IMR-90 (cell line): ENCODE measurements around the gene TTC28. TPM values are rescaled to one million over a fixed set of nuclear protein-coding genes. Genes with fewer than 3 reads are reported as not detected.
A peak's percentile ranks its signal among the peaks of the same experiment; 100 is the strongest.

ENCODE experiments used
- ATAC-seq: fragments of 200-7000 bp; cut with Tn5 transposase; 2 replicates; pipeline ENCODE4 v1.9.1; 2020; ENCODE audit warnings: low read depth, mild to moderate bottlenecking, moderate library complexity
- BruUV-seq: library from RNA; stranded (reverse); fragments of 400-500 nt; replicated peaks from 2 replicates; lab custom pipeline; 2021; lab: Mats Ljungman, UMichigan
- CTCF ChIA-PET: fragments of 300-600 bp; formaldehyde crosslinking; extraction: SDS; loops from one replicate; lab custom pipeline; 2021; ENCODE audit warnings: antibody characterized with exemption; lab: Yijun Ruan, JAX
- POLR2A ChIA-PET: fragments of 300-600 bp; sonication (Branson Sonifier 250); formaldehyde crosslinking; loops from one replicate; lab custom pipeline; 2022; ENCODE audit warnings: antibody characterized with exemption; ENCODE audit not compliant: unreplicated experiment; lab: Charles Lee
- DNase-seq: peaks from one replicate; pipeline ENCODE4 v3.0.0; 2013
- H2AFZ ChIP-seq: replicated peaks from 2 replicates; pipeline ENCODE3; 2013; ENCODE audit warnings: low read length, mild to moderate bottlenecking; ENCODE audit not compliant: poor library complexity
- H2AK5ac ChIP-seq: 2 replicates; pipeline ENCODE4 v1.6.1; 2013; ENCODE audit warnings: low read depth, low read length, inconsistent platforms
- H2AK9ac ChIP-seq: replicated peaks from 2 replicates; pipeline ENCODE3; 2013; ENCODE audit warnings: mild to moderate bottlenecking, low read depth, low read length, moderate library complexity; ENCODE audit not compliant: poor library complexity
- H2BK120ac ChIP-seq: 2 replicates; pipeline ENCODE4 v1.6.1; 2013; ENCODE audit warnings: low read depth, low read length, inconsistent platforms
- H2BK15ac ChIP-seq: 3 replicates; pipeline ENCODE4 v1.6.1; 2013; ENCODE audit warnings: low read depth, low read length, inconsistent platforms
- H2BK20ac ChIP-seq: 2 replicates; pipeline ENCODE4 v1.6.1; 2013; ENCODE audit warnings: low read depth, mild to moderate bottlenecking, inconsistent platforms, low read length, moderate library complexity
- H2BK5ac ChIP-seq: 2 replicates; pipeline ENCODE4 v1.6.1; 2013; ENCODE audit warnings: mild to moderate bottlenecking, low read depth, low read length, inconsistent platforms; ENCODE audit not compliant: poor library complexity, severe bottlenecking
- H3K14ac ChIP-seq: replicated peaks from 2 replicates; pipeline ENCODE4 v1.6.1; 2013; ENCODE audit warnings: low read depth, low read length, inconsistent platforms
- H3K18ac ChIP-seq: 2 replicates; pipeline ENCODE4 v1.6.1; 2013; ENCODE audit warnings: low read depth, low read length, control low read depth
- H3K23ac ChIP-seq: 2 replicates; pipeline ENCODE4 v1.6.1; 2013; ENCODE audit warnings: low read depth, low read length, inconsistent platforms
- H3K27ac ChIP-seq: 2 replicates; pipeline ENCODE4 v1.5.1; 2013; ENCODE audit warnings: mild to moderate bottlenecking, control low read depth, low read length; ENCODE audit not compliant: insufficient read depth
- H3K27me3 ChIP-seq: 2 replicates; pipeline ENCODE4 v1.6.1; 2013; ENCODE audit warnings: low read length; ENCODE audit not compliant: control insufficient read depth, insufficient read depth
- H3K36me3 ChIP-seq: 2 replicates; pipeline ENCODE4 v1.6.1; 2013; ENCODE audit warnings: low read length, mixed read lengths; ENCODE audit not compliant: control insufficient read depth, insufficient read depth
- H3K4ac ChIP-seq: 2 replicates; pipeline ENCODE4 v1.6.1; 2013; ENCODE audit warnings: low read depth, low read length, inconsistent platforms
- H3K4me1 ChIP-seq: 2 replicates; pipeline ENCODE4 v1.6.1; 2013; ENCODE audit warnings: low read length, mixed read lengths; ENCODE audit not compliant: control insufficient read depth, insufficient read depth
- H3K4me2 ChIP-seq: 2 replicates; pipeline ENCODE4 v1.6.1; 2013; ENCODE audit warnings: low read depth, mild to moderate bottlenecking, control low read depth, low read length, moderate library complexity
- H3K4me3 ChIP-seq: 2 replicates; pipeline ENCODE4 v1.5.1; 2013; ENCODE audit warnings: low read depth, mild to moderate bottlenecking, control low read depth, low read length, moderate library complexity; ENCODE audit not compliant: insufficient read depth
- H3K56ac ChIP-seq: 2 replicates; pipeline ENCODE4 v1.6.1; 2013; ENCODE audit warnings: low read length, inconsistent platforms; ENCODE audit not compliant: insufficient read depth; ENCODE audit errors: extremely low read depth
- H3K79me1 ChIP-seq, 2 experiments: 2 replicates each; pipeline ENCODE4 v1.6.1; 2013; ENCODE audit warnings: low read length in 2 of 2, inconsistent platforms in 1 of 2, low read depth in 1 of 2
- H3K9ac ChIP-seq: 2 replicates; pipeline ENCODE4 v1.6.1; 2013; ENCODE audit warnings: low read depth, low read length, control low read depth
- H3K9me1 ChIP-seq: 2 replicates; pipeline ENCODE4 v1.6.1; 2013; ENCODE audit warnings: low read length, inconsistent platforms; ENCODE audit not compliant: insufficient read depth
- H3K9me3 ChIP-seq: 2 replicates; pipeline ENCODE4 v1.6.1; 2013; ENCODE audit warnings: low read length; ENCODE audit not compliant: control insufficient read depth, insufficient read depth
- H4K20me1 ChIP-seq: 2 replicates; pipeline ENCODE4 v1.6.1; 2013; ENCODE audit warnings: low read length, inconsistent platforms; ENCODE audit not compliant: insufficient read depth
- H4K5ac ChIP-seq: 2 replicates; pipeline ENCODE4 v1.6.1; 2013; ENCODE audit warnings: mild to moderate bottlenecking, low read depth, low read length, control low read depth
- H4K8ac ChIP-seq, 2 experiments: 2 replicates each; pipeline ENCODE4 v1.6.1; 2013; ENCODE audit warnings: low read depth in 2 of 2, low read length in 2 of 2, control low read depth in 1 of 2, inconsistent platforms in 1 of 2
- H4K91ac ChIP-seq: 2 replicates; pipeline ENCODE4 v1.6.1; 2013; ENCODE audit warnings: low read depth, low read length, inconsistent platforms; ENCODE audit not compliant: insufficient read depth
- BHLHE40 ChIP-seq: fragments of 150-350 bp; IDR thresholded peaks from 2 replicates; pipeline ENCODE4 v1.6.1; 2016; ENCODE audit warnings: mild to moderate bottlenecking, low read depth, low read length
- CHD1 ChIP-seq: IDR thresholded peaks from 2 replicates; pipeline ENCODE4 v1.6.1; 2012; ENCODE audit warnings: low read depth, low read length, improper control_type of control experiment
- FOS ChIP-seq: fragments of 150-350 bp; IDR thresholded peaks from 2 replicates; pipeline ENCODE4 v1.6.1; 2016; ENCODE audit warnings: low read depth, low read length
- RFX5 ChIP-seq: IDR thresholded peaks from 2 replicates; pipeline ENCODE4 v1.8.0; 2012; ENCODE audit warnings: low read depth, mild to moderate bottlenecking, low read length, moderate library complexity
- WGBS, 2 experiments: methylation state at CpG; one replicate each; pipeline versions ENCODE4 v1.1.5 to v1.1.7; 2013; ENCODE audit warnings: missing lambda C conversion rate in 2 of 2; ENCODE audit not compliant: insufficient read length in 1 of 2; ENCODE audit errors: extremely low coverage in 2 of 2; 5-methylcytosine and 5-hydroxymethylcytosine counted together
- dilution Hi-C: fragments of 300-500 bp; cut with HindIII; formaldehyde crosslinking; loops from one replicate; pipeline ENCODE4 v1.14.3; 2018; ENCODE audit warnings: low sequenced_read_pairs; ENCODE audit not compliant: unreplicated experiment
- in situ Hi-C: fragments of 300-500 bp; cut with MboI; formaldehyde crosslinking; loops from 3 replicates; pipeline ENCODE4 v1.14.3; 2019; ENCODE audit warnings: low sequenced_read_pairs, inconsistent platforms, mixed read lengths
- intact Hi-C: fragments of 100-400 bp; cut with micrococcal nuclease; formaldehyde crosslinking; loops from 2 replicates; pipeline ENCODE4 v1.10.0; 2022
- polyA plus RNA-seq, 3 experiments: library from polyadenylated mRNA; depleted of rRNA; stranded (reverse); fragments of >200 nt; gene quantifications; 2 replicates each; pipeline ENCODE4 v1.2.3, GENCODE V29; 2012; ENCODE audit warnings: low replicate concordance in 1 of 3
- total RNA-seq: library from RNA; depleted of rRNA; stranded (reverse); fragments of >200 nt; gene quantifications from 2 replicates; pipeline ENCODE4 v1.2.3, GENCODE V29; 2012

Gene TTC28
- total and polyA plus RNA-seq, 2 of the 4 experiments (the other 2 are of a cell fraction), result 5.6 to 13.3 TPM

- BruUV-seq, result no TSS peak
- no peak overlapping the region for H4K91ac ChIP-seq
- H4K8ac ChIP-seq, result peak overlapping the region in 1 of 2 experiments; percentile 77; a peak in 1 of 4 replicates
- no peaks in the 10 kb centered on the region for H3K36me3 ChIP-seq
- peak overlapping the region; percentile 95 for H3K18ac ChIP-seq
- H3K9me3 ChIP-seq, result no peaks in the 10 kb centered on the region; the same call in 1 of the 2 replicates
- peaks cover 9% of the 10 kb centered on the region for H3K9me1 ChIP-seq
- H2AFZ ChIP-seq, result no peak overlapping the region
- no peak overlapping the region for H2BK20ac ChIP-seq
- ChIA-PET POLR2A (no interaction called here), CTCF (interaction anchor here (0.6 kb wide), 1 partner anchor 442 kb away, joined by 4 read pairs; no protein-coding TSS in a partner anchor)
- no peak overlapping the region for H4K5ac ChIP-seq
- H3K23ac ChIP-seq, result no peak overlapping the region
- peak; percentile 46; the same call in 1 of the 2 replicates for TF ChIP-seq FOS
- TF ChIP-seq RFX5, result no peak
- 0 out of 2 replicates have a peak, but pooled peaks have one; percentile 31 for TF ChIP-seq BHLHE40
- TF ChIP-seq CHD1, result no peak
- H3K14ac ChIP-seq, result no peak overlapping the region
- H2BK5ac ChIP-seq, result peak overlapping the region; percentile 96
- dilution Hi-C loops (no loop called here), intact Hi-C loops (loop anchor here (5.0 kb wide), 1 partner anchor 301 kb away; no protein-coding TSS in a partner anchor), in situ Hi-C loops (no loop called here)
- no peak overlapping the region for H2BK120ac ChIP-seq
- H3K4me2 ChIP-seq, result peak overlapping the region; percentile 95
- no peak overlapping the region for H2BK15ac ChIP-seq
- H3K56ac ChIP-seq, result no peak overlapping the region
- no peaks in the 10 kb centered on the region for H3K27me3 ChIP-seq
- H3K27ac ChIP-seq, result no peak overlapping the region; the same call in 1 of the 2 replicates
- peaks cover 0 to 3% of the 10 kb centered on the region in 2 experiments; a peak in 2 of 4 replicates for H3K79me1 ChIP-seq
- no peak overlapping the region for H3K9ac ChIP-seq
- peaks cover 27% of the 10 kb centered on the region for H3K4me1 ChIP-seq
- ATAC-seq, result peak; percentile 47
- no peak overlapping the region for H3K4ac ChIP-seq
- no CpG with 5 or more reads among the region's 2 CpGs for WGBS, 2 experiments
- H2AK5ac ChIP-seq, result no peak overlapping the region
- H4K20me1 ChIP-seq, result peaks cover 3% of the 10 kb centered on the region; the same call in 1 of the 2 replicates
- peak; percentile 77 for DNase-seq
- no peak overlapping the region for H2AK9ac ChIP-seq
- no peak overlapping the region for H3K4me3 ChIP-seq
Measured at GRCh38 chr22:28141614-28142013, 538.0 kb downstream of the TTC28 start.
